Left forelimb (tissue), 1 donor: Measurements from ENCODE around the gene TMED5.
"Not testable (repeated sequence)": the region's sequence is repeated elsewhere in the genome, so short reads cannot be mapped to it uniquely, and the experiment has no call there.

Source experiments
- DNase-seq: peaks from one replicate; pipeline ENCODE4 v3.0.0-alpha.2; 2018; ENCODE audit warnings: low spot score

Gene TMED5

DNA sequence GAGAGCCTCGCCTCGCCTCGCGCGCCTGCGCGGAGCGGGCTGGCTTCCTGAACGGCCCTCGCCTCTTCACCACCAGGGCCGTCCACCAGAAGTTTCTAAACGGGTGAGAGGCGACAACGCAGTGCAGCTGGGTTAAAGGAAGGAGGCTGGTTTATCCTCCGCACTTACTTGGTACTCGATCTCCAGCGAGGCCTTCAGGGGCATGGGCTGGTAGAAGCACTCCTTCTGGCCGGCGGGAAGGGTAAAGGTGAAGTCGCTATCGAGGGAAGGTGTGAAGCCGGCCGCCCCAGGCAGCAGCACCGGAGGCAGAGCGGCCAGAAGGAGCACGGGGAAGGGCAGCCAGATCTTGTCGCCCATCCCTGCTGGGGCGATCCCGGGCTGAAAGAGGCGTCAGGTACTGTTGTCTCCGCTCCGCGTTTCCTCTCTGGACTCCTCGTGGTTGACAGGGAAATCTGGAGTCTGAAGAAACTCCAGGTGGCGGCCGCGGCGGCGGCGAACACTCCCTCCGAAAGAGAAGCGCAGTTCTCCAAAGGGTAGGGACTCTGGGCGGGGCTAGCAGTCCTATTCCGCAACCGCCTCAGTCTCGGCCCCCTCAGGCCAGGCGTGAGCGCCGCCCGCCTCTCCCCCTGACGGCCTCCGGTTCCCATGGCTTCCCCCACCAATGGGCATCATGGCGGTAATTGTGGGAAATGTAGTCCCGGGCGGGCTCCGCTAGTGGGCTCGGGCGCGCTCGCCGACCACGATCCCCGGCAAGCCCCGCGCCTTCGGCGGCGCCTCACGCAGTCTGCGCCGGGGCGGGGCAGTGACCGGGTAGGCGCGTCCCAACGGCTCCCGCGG is at the start of gene TMED5:
Gene TMED5 (minus strand): TSS at position 528 of the 837 bp plus-strand sequence. CDS start 171 bp downstream, at position 357.
- DNase-seq: peak; percentile 99

DNA sequence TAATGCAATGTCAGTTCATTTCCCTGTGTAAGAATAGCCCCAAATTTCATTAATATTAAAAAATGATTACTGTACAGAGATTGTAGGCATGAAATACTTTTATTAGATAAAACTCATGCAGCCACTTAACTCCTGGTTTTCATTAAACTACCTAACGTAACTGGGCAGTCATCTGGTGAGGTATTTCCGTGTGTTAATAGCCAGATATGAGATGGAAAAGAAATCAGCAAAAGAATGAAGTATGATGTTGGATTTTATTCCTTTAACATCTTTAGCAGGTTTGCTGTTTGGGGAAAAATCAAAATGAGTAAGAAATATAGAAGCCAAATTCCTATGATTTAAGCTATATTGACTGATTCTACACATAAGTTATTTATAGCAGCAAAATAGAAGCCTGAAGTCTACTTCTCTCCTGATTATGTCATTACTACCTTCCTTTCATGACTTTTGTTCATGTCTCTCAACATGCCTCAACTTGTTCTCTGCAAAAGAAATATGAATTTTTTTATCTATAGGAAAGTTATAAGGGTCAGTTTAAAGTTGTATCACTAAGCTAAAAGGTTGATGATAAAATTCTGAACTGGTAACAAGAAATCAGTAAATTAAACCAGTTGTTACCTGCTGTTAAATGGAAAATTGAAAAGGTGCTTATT is 42.9 kb upstream of the TMED5 start:
- no peak for DNase-seq

DNA sequence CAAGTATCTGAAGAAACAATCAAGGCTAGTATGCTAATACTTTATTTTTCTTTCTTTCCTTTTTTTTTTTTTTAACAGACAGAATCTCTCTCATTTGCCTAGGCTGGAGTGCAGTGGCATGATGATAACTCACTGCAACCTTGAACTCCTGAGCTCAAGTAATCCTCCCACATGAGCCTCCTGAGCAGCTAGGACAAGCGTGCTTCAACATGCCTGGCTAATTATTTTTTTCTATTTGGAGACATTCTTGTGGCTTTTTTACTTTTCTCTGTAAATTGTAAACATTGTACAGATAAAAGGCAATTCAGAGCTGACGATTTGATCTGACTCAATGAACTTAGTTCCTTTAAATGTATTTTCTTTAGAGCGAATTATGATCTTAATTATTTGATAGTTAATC is 41.7 kb upstream of the TMED5 start:
- no peak for DNase-seq

DNA sequence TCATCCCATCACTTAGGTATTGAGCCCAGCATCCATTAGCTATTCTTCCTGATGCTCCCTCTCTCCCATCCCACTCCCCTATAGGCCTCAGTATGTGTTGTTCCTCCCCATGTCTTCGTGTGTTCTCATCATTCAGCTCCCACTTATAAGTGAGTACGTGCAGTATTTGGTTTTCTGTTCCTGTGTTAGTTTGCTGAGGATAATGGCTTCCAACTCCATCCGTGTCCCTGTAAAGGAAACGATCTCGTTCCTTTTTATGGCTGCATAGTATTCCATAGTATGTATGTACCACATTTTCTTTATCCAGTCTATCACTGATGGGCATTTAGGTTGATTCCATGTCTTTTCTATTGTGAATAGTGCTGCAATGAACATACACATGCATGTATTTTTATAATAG is 40.5 kb upstream of the TMED5 start:
- DNase-seq: not testable (repeated sequence)

DNA sequence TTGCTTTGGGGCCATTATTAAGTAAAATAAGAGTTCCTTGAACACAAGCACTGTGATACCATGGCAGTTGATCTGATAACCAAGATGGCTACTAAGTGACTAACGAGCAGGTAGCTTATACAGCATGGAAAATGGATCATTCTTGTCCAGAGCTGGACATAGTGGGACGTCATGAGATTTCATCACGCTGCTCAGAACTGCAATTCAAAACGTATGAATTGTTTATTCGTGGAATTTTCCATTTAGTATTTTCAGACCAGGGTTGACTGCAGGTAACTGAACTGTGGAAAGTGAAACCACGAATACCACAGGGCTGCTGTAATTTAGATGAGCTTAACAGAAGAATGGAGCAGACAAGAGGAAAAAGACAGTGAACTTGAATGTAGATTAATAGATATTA is 39.2 kb upstream of the TMED5 start:
- DNase-seq: no peak

DNA sequence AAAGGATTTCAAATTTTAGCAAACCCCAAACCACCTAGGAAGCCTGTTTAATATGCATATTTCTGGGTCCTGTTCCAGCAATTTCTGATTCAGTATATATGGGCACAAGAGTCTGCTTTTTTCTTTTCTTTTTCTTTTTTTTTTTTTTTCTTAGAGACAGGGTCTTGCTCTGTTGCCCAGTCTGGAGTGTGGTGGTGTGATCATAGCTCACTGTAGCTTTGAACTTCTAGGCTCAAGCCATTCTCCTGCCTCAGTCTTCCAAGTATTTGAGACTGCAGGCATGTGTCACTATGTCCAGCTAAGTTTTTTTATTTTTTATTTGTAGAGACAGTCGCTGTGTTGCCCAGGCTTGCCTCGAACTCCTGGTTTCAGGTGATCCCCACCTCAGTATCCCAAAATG is 35.1 kb upstream of the TMED5 start:
- no peak for DNase-seq

DNA sequence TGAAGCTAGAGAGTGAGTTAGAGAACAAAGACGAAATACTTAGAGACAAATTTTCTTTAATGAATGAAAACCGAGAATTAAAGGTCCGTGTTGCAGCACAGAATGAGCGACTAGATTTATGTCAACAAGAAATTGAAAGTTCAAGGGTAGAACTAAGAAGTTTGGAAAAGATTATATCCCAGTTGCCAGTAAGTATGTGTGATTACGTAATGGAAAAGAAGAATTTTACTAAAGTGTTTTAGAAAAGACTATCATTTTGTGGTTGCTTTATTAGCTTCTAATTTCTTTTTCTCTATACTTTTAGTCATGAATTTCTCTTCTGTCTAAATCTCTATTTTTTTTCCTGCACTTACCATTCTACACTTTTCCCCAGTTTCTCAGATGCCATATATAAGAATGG is 27.0 kb upstream of the TMED5 start:
- DNase-seq: no peak

DNA sequence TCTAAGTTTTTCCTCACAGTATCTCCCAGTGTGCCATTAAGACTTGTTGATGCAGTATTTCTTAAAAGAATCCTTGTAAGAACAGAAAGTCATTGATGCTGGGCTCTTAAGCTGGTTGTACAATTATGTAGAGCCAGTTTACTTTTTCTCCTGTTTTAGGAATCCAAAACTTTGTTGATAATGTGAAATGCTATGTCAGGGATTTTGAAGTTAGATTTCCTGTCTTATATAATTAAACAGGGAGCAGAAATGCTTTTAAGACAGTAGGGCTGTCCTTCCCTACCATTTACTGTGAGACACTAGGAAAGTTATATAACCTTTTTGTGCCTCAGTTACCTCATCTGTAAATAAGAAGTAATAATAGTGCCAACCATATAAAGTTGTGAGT is 26.3 kb upstream of the TMED5 start:
- DNase-seq: no peak

DNA sequence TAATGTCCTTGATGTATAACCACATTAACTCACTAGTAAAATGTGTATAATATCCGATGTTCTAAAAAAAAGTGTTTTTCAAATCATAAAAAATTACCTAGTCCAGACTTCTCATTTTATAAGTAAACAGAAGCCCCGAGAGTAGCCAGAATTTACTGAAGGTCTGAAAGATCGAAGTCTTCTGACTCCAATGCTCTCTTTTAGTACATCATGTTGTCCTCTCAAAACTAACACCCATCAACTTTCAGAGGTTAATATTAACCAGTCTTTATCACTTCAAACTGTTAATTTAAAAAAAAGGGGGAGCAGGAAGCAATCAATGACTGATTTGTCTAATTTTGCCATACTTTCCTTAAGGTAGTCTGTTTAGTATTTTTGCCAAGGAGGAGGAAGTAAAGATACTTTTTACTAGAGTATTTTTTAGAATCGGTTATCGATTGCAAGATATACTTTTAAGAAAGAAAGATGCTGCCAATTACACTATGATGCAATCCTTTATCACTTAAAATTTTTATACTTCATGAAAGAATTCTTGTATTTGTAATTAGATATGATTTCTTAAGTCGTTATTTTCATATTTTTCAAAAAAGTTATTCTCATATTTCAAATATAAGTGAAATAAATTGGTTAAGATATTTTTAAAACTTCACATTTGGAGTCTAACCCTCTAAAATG is 25.8 kb upstream of the TMED5 start:
- DNase-seq: no peak

DNA sequence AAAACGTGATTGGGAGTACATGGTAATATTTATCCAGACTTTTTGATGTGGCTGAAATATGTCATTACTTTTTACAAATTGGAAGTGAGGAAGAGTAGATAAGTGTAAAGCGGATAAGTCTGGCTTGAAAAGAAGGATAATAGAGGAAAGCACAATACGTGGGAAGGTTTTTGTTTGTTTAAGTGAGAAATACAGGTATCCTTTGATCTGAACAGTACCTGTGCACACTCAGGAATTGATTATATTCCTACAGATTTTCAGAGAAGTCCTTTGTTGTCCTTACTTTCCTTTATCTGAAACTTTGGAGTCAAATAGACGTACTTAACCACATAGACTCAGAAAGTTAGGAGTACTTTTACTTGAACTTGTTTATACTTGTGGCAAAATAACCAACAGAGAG is 20.5 kb upstream of the TMED5 start:
- no peak for DNase-seq

DNA sequence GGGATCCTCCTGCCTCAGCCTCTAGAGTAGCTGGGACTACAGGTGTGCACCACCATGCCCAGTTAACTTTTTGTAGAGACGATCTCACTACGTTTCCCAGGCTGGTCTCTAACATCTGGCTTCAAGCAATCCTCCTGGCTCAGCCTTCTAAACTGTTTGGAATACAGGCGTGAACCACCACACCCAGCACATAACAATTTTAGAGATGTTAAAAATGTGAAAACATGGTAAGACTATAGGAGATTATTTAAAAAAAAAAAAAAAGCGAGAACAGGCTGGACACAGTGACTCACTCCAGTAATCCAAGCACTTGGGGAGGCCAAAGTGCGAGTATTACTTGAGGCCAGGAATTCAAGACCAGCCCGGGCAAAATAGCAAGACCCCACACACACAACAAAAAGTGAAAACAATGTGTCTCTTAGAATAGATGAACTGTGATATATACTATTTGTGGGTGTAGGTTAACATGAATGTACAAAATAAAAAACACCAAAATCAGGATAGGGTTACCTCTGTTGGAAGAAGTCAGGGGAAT is 19.9 kb upstream of the TMED5 start:
- DNase-seq: no peak

DNA sequence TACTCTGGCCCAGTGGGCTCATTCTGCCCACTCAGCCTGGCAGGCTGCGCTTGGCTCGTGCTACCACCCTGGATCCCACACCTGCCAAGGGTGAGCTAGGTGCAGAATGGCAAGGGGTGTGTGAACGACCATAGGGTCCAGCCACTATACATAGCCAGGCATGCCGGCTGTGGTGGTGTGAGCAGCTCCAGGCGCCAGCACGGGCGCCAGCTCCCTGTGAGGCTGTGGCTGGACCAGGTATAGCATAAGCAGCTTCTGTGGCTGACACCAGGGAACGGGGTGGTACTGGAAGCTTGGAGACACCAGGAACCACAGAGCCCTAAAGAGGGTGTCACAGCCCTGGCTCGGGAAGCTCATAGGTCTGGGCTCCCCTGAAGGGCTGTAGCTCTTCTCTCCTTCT is 18.9 kb upstream of the TMED5 start:
- DNase-seq: no peak

DNA sequence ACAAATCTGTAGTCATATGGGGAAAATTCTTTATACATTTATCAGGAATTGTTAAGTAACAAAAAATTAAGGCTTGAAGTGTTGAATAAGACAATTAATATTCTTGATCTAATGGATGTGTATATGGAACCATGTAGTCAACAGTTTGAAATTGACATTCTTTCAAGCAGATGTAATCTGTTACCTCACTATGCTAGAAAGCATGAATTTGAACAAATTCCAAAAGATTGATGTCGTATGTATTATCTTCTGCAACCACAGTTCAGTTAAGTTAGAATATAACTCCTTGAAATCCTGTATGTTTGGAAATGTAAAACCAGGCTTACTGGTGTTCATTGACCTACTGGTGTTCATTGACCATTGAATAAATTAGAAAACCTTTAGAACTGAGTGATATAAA is 16.4 kb upstream of the TMED5 start:
- DNase-seq: no peak

DNA sequence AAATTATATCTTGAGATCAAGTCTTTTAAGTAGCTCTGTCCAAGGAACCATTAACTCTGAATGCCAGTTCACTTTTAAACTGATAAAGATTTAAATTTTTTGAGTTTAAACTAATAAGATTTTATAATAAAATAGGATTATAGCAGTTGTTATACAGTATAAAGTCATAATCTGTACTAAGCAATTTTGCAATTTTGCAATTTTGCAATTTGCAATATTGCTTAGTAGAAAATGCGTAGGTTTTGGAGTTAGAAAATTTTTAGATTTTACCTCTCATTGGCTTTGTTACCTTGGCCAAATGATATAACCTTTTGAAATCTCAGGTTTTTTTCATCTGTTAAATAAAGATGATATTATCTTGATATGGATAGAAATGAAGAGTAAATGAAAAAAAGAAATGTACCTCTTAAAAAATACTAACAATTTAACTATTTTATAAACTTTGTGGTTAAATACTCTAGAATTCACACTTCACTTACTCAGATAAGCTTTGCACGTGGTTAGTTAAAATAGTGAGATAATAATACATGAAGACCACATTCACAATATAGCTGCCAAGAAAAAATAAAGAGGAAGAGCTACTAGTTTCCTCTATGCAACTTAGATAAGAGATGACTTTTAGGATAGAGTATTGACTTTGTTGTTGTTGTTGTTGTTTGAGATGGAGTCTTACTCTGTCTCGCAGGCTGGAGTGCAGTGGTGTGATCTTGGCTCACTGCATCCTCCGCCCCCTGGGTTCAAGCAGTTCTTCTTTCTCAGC is 14.2 kb upstream of the TMED5 start:
- DNase-seq: no peak

DNA sequence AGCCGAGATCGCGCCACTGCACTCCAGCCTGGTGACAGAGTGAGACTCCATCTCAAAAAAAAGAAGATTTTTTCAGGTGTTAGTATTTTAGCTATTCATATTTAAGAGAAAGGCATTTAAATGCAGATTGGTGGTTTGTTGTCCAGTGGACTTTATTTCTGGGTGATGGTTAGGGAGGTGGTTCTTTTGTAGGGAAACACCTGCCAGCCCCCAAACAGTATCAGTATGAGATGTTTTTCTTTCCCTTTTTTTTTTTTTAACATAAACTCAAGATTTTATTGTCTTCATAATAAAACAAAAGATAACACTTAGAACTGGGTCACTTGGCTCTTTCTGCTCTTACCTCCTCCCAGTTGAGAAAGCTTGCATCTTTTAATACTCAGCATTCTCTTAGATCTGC is 10.2 kb upstream of the TMED5 start:
- no peak for DNase-seq

DNA sequence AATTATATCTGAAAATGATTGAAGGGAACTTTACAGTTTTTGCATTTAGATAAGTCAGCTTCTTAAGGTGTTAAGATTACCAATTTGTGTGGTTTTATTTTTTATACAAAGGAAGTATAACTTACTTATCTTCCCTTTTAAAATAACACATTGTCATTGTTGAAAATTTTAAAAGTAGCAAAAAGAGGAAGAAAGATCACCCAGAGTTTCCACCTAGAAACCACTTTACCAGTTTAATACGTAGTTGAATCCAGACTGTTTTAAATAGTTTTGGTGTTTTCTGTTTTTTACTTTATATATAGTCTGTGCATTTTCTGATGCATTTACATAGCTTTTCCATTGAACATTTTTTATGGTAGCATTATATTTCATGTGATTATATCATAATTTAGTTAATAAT is 6.5 kb upstream of the TMED5 start:
- no peak for DNase-seq

DNA sequence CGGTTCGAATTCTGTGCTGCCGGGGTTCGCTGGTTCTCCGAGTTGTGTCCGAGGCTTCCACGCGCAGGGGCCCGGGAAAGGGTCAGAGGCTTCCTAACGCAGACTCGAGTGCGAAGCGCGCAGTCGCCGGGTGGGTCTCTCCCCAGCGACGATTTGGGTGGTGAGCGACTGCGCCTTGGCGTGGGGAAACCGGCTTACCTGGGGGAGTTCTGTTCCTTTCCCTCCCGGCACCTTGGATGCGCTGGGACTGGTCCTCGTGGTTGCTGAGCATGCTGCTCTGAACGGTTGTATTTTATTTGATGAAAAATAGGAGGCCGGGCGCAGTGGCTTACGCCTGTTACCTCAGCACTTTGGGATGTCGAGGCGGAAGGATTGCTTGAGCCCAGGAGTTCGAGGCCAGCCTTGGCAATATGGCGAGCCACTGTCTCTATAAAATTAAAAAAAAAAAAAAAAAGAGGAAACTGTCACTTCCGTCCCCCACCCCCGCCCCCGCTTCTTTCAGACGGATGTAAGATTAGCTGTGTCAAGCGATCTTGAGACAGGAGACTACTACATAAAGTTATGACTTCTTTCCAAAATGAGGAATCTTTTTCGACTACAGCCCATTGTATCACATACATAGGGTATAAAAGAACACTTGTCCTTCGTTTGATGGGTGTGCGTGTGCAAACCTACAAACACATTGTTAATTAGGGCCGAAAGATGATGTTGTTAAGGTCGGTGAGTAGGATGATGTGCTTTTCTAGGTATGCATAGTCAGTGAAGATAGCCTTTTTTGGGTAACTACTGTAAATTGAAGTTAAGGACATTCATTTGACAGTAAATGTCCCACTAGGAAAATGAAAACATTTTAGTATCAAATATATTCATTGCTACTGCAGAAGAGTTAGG is 755 bp upstream of the TMED5 start, which contains the start of gene CCDC18:
Gene CCDC18 (plus strand): TSS at position 2 of the 891 bp plus-strand sequence. CDS start 2,638 bp downstream, outside the sequence.
- DNase-seq: no peak

DNA sequence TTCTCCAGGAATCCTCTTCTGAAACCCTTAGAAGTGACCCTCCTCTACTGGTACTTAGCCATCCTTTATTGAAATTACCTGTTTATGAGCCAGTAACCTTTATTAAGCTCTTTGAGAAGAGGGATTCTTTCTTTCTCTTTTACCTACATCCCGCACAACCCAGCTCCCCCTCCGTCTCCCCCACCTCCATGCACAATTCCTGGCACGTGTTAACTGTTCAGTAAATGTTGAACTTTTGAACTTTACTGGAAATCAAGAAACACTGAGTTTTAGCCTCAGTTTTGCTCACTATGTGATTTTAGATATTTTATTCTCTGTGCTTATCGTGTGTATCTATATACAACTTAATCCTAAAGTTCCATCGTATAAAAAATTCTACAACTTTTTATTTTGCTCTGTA is 1.8 kb downstream of the TMED5 start:
- DNase-seq: no peak

DNA sequence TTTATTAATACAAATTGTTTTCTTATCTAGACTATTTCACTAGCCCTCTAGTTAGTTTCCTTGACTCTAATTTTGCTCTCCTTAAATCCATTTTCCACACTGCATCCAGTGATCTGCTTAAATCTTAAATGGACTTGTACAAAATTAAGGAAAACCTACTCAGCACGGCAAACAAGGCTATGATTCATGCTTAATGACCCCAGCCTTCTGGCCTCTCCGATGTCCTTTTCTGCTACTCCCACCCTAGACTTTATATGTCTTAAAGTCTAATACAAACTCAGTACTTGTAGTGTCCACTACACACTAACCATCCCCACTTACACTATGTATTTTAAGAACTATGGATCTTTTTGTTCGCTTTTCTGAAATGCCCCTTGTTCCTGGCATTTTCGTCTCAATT is 2.2 kb downstream of the TMED5 start:
- DNase-seq: no peak

DNA sequence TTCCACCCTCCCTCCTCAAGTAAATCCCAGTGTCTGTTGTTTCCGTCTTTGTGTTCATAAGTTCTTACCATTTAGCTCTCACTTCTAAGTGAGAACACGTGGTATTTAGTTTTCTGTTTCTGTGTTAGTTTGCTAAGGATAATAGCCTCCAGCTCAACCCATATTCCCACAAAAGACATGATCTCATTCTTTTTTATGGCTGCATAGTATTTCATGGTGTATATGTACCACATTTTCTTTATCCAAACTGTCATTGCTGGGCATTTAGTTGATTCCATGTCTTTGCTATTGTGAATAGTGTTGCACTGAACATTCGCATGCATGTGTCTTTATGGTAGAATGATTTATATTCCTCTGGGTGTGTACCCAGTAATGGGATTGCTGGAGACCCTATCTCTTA is 5.6 kb downstream of the TMED5 start:
- DNase-seq: not testable (repeated sequence)

DNA sequence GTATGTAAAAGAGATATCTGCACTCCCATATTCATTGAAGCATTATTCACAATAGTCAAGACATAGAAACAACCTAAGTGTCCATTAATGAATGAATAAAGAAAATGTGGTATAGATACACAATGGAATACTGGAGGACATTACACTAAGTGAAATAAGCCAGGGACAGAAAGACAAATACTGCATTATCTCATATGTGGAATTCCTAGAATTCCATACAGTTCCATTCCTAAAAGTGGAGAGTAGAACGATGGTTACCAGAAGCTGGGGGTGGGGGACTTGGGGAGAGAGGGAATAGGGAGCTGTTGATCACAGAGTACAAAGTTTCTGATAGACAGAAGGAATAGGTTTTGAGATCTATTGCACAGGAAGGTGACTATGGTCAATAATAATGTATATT is 7.4 kb downstream of the TMED5 start:
- no peak for DNase-seq
